Measurements from ENCODE around the gene TMEM182.
A peak's percentile ranks its signal among the peaks of the same experiment; 100 is the strongest.

Gene TMEM182

GRCh38 chr2:102768892-102769291 is 7.1 kb downstream of the TMEM182 start:
- no peak for DNase-seq

GRCh38 chr2:102770506-102770905 is 8.7 kb downstream of the TMEM182 start:
- no peak for DNase-seq

GRCh38 chr2:102771114-102771513 is 9.3 kb downstream of the TMEM182 start:
- DNase-seq, result no peak

GRCh38 chr2:102772659-102773058 is 10.8 kb downstream of the TMEM182 start:
- DNase-seq, result no peak

GRCh38 chr2:102773149-102773705 is 11.4 kb downstream of the TMEM182 start:
- DNase-seq, result no peak

- DNase-seq, result no peak
These were observed 16.4 kb downstream of the TMEM182 start for GRCh38 chr2:102778260-102778659.

GRCh38 chr2:102780467-102780866 is 18.6 kb downstream of the TMEM182 start:
- no peak for DNase-seq

GRCh38 chr2:102782187-102782586 is 20.4 kb downstream of the TMEM182 start:
- DNase-seq, result no peak

- DNase-seq, result no peak
These were observed 21.1 kb downstream of the TMEM182 start for GRCh38 chr2:102782933-102783332.

GRCh38 chr2:102783506-102784183 is 21.8 kb downstream of the TMEM182 start:
- DNase-seq, result no peak

GRCh38 chr2:102784940-102785339 is 23.1 kb downstream of the TMEM182 start:
- no peak for DNase-seq

- DNase-seq, result no peak
These were observed 26.5 kb downstream of the TMEM182 start for GRCh38 chr2:102788216-102788884.

- no peak for DNase-seq
These were observed 27.0 kb downstream of the TMEM182 start for GRCh38 chr2:102788885-102789260.

- DNase-seq, result peak; percentile 47
These were observed 27.7 kb downstream of the TMEM182 start for GRCh38 chr2:102789349-102790090.

- no peak for DNase-seq
These were observed 28.2 kb downstream of the TMEM182 start for GRCh38 chr2:102790091-102790455.

GRCh38 chr2:102792568-102793208 is 30.9 kb downstream of the TMEM182 start:
- no peak for DNase-seq

- DNase-seq, result no peak
These were observed 33.8 kb downstream of the TMEM182 start for GRCh38 chr2:102795641-102796040.

GRCh38 chr2:102796337-102796736 is 34.5 kb downstream of the TMEM182 start:
- DNase-seq, result no peak

GRCh38 chr2:102797486-102797885 is 35.7 kb downstream of the TMEM182 start:
- no peak for DNase-seq

GRCh38 chr2:102798181-102798580 is 36.4 kb downstream of the TMEM182 start:
- no peak for DNase-seq

- no peak for DNase-seq
These were observed 39.4 kb downstream of the TMEM182 start for GRCh38 chr2:102801098-102801718.

- no peak for DNase-seq
These were observed 40.2 kb downstream of the TMEM182 start for GRCh38 chr2:102801858-102802699.

All from DMS153 (cell line).